GM12892 (cell line): ENCODE results near the gene CNIH3.

Experiments used
- POLR2A ChIP-seq: IDR thresholded peaks from 2 replicates; pipeline ENCODE4 v1.6.1; 2011; ENCODE audit warnings: low read depth, low read length, control low read depth
- POLR2AphosphoS5 ChIP-seq: IDR thresholded peaks from 2 replicates; pipeline ENCODE4 v1.6.1; 2011; ENCODE audit warnings: low read depth, low read length, control low read depth

GRCh38 chr1:224696891-224697765, 81.0 kb downstream of the CNIH3 start:
- TF ChIP-seq POLR2AphosphoS5: no peak
- no peak for TF ChIP-seq POLR2A
